HCT116 (cell line): ENCODE data around the gene CDK5RAP2. TPM values are rescaled to one million over a fixed set of nuclear protein-coding genes. Genes with fewer than 3 reads are reported as not detected.

Experiments used
- ATAC-seq: fragments of 200-7000 bp; cut with Tn5 transposase; 2 replicates; pipeline ENCODE4 v1.9.1; 2020; ENCODE audit warnings: mild to moderate bottlenecking, moderate library complexity
- BruUV-seq: library from RNA; stranded (reverse); fragments of 400-500 nt; replicated peaks from 2 replicates; lab custom pipeline; 2021; lab: Mats Ljungman, UMichigan
- CTCF ChIA-PET: fragments of 300-600 bp; sonication (Branson Sonifier 250); formaldehyde crosslinking; loops from one replicate; lab custom pipeline; 2021; ENCODE audit warnings: antibody characterized with exemption; lab: Charles Lee
- POLR2A ChIA-PET: fragments of 300-600, 350-600 bp; sonication (Branson Sonifier 250); formaldehyde crosslinking; loops from one replicate; lab custom pipeline; 2021; ENCODE audit warnings: antibody characterized with exemption; lab: Charles Lee
- RAD21 ChIA-PET, 2 experiments: fragments of 300-600 bp; sonication (Branson Sonifier 250); formaldehyde crosslinking; loops; one replicate each; lab custom pipeline; 2023; ENCODE audit warnings: low total read pairs in 2 of 2; ENCODE audit not compliant: uncharacterized antibody in 2 of 2, unreplicated experiment in 2 of 2, low non-redundant PET in 1 of 2; lab: Charles Lee
- DNase-seq: peaks from one replicate; pipeline ENCODE4 v3.0.0-alpha.2; 2010; ENCODE audit warnings: low read depth, low spot score
- H2AFZ ChIP-seq: fragments of 200-600 bp; shearing (Covaris generic), sonication (generic); 2 replicates; pipeline ENCODE4 v1.6.1; 2017; ENCODE audit warnings: low read depth, mixed run types, mixed read lengths, antibody characterized with exemption, low read length; ENCODE audit not compliant: poor library complexity, severe bottlenecking
- H3K27ac ChIP-seq: 2 replicates; pipeline ENCODE4 v1.5.1; 2012; ENCODE audit warnings: low read depth, low read length
- H3K27me3 ChIP-seq: fragments of 200-600 bp; sonication (generic); 2 replicates; pipeline ENCODE4 v1.6.1; 2016; ENCODE audit warnings: mixed run types, low read length, mixed read lengths; ENCODE audit not compliant: insufficient read depth
- H3K36me3 ChIP-seq, 2 experiments: fragments of 200-500 bp in 1 of 2; fragments of 200-600 bp in 1 of 2; sonication (Bioruptor generic) in 1 of 2; sonication (generic) in 1 of 2; 2 replicates each; pipeline versions ENCODE4 v1.5.1 to v1.6.1; 2014 to 2016; ENCODE audit warnings: low read length in 2 of 2, inconsistent platforms in 1 of 2, mixed read lengths in 1 of 2, mixed run types in 1 of 2; ENCODE audit not compliant: insufficient read depth in 2 of 2, control insufficient read depth in 1 of 2
- H3K4me1 ChIP-seq, 2 experiments: fragments of 200-600 bp in 1 of 2; sonication (generic) in 1 of 2; 2 replicates each; pipeline versions ENCODE4 v1.5.1 to v1.6.1; 2012 to 2017; ENCODE audit warnings: low read length in 2 of 2, inconsistent platforms in 1 of 2, mild to moderate bottlenecking in 1 of 2, mixed read lengths in 1 of 2, mixed run types in 1 of 2, moderate library complexity in 1 of 2; ENCODE audit not compliant: insufficient read depth in 2 of 2, control insufficient read depth in 1 of 2
- H3K4me2 ChIP-seq: fragments of 200-600 bp; sonication (generic); 2 replicates; pipeline ENCODE4 v1.6.1; 2017; ENCODE audit warnings: mixed run types, low read length, mixed read lengths
- H3K4me3 ChIP-seq, 2 experiments: fragments of 200-600 bp in 1 of 2; sonication (generic) in 1 of 2; replicated peaks in 1 of 2; 2 replicates each; pipeline ENCODE4 v1.5.1; 2011 to 2016; ENCODE audit warnings: low read length in 2 of 2, control low read depth in 1 of 2, low read depth in 1 of 2, mild to moderate bottlenecking in 1 of 2, mixed read lengths in 1 of 2, mixed run types in 1 of 2
- H3K79me2 ChIP-seq: fragments of 200-600 bp; sonication (generic); 2 replicates; pipeline ENCODE4 v1.6.1; 2017; ENCODE audit warnings: mild to moderate bottlenecking, mixed run types, low read length, moderate library complexity, mixed read lengths; ENCODE audit not compliant: insufficient read depth
- H3K9ac ChIP-seq: fragments of 200-600 bp; sonication (generic); 2 replicates; pipeline ENCODE4 v1.6.1; 2016; ENCODE audit warnings: low read length, mixed read lengths
- H3K9me2 ChIP-seq: fragments of 200-600 bp; sonication (generic), shearing (Covaris generic); 2 replicates; pipeline ENCODE4 v1.6.1; 2017; ENCODE audit warnings: mixed run types, mild to moderate bottlenecking, moderate library complexity; ENCODE audit not compliant: insufficient read depth
- H3K9me3 ChIP-seq, 2 experiments: fragments of 200-500 bp in 1 of 2; fragments of 200-600 bp in 1 of 2; sonication (Bioruptor generic) in 1 of 2; sonication (generic) in 1 of 2; 2 replicates each; pipeline ENCODE4 v1.6.1; 2014 to 2017; ENCODE audit warnings: low read length in 2 of 2, mixed read lengths in 2 of 2, inconsistent platforms in 1 of 2, low read depth in 1 of 2, mild to moderate bottlenecking in 1 of 2, mixed run types in 1 of 2, moderate library complexity in 1 of 2; ENCODE audit not compliant: control insufficient read depth in 1 of 2, insufficient read depth in 1 of 2
- H4K20me1 ChIP-seq: fragments of 200-600 bp; sonication (generic), shearing (Covaris generic); 2 replicates; pipeline ENCODE4 v1.6.1; 2017; ENCODE audit warnings: mixed run types, mild to moderate bottlenecking, moderate library complexity; ENCODE audit not compliant: insufficient read depth
- CBX3 ChIP-seq: IDR thresholded peaks from 2 replicates; pipeline ENCODE4 v1.6.1; 2012; ENCODE audit warnings: low read depth
- EGR1 ChIP-seq: IDR thresholded peaks from 2 replicates; pipeline ENCODE4 v1.6.1; 2012; ENCODE audit warnings: low read depth
- ELF1 ChIP-seq: IDR thresholded peaks from 2 replicates; pipeline ENCODE4 v1.6.1; 2012; ENCODE audit warnings: low read depth, borderline replicate concordance
- EZH2 ChIP-seq: fragments of 200-600 bp; sonication (generic); IDR thresholded peaks from 2 replicates; pipeline ENCODE4 v1.6.1; 2017; ENCODE audit warnings: antibody characterized with exemption, mixed run types
- EZH2phosphoT487 ChIP-seq: fragments of 200-600 bp; IDR thresholded peaks from 2 replicates; pipeline ENCODE4 v1.6.1; 2018; ENCODE audit warnings: antibody characterized with exemption, borderline replicate concordance
- FOSL1 ChIP-seq: IDR thresholded peaks from 2 replicates; pipeline ENCODE4 v1.6.1; 2012; ENCODE audit warnings: low read depth
- JUND ChIP-seq: IDR thresholded peaks from 2 replicates; pipeline ENCODE4 v1.6.1; 2012
- POLR2A ChIP-seq: IDR thresholded peaks from 2 replicates; pipeline ENCODE4 v1.7.0; 2011; ENCODE audit warnings: borderline replicate concordance; ENCODE audit not compliant: insufficient read depth, insufficient read length; ENCODE audit errors: extremely low read depth
- POLR2AphosphoS5 ChIP-seq: IDR thresholded peaks from 2 replicates; pipeline ENCODE4 v1.6.1; 2011; ENCODE audit warnings: mild to moderate bottlenecking, low read depth, low read length, moderate library complexity
- RAD21 ChIP-seq: IDR thresholded peaks from 2 replicates; pipeline ENCODE4 v1.6.1; 2012; ENCODE audit warnings: low read depth, mild to moderate bottlenecking
- SIN3A ChIP-seq: IDR thresholded peaks from 2 replicates; pipeline ENCODE4 v1.6.1; 2012; ENCODE audit warnings: low read depth
- SRF ChIP-seq: IDR thresholded peaks from 2 replicates; pipeline ENCODE4 v1.6.1; 2012; ENCODE audit warnings: low read depth
- TCF7L2 ChIP-seq: IDR thresholded peaks from 2 replicates; pipeline ENCODE4 v1.7.0; 2011; ENCODE audit warnings: borderline replicate concordance, inconsistent platforms; ENCODE audit not compliant: insufficient read depth, insufficient read length; ENCODE audit errors: extremely low read depth
- YY1 ChIP-seq: IDR thresholded peaks from 2 replicates; pipeline ENCODE4 v1.6.1; 2011; ENCODE audit warnings: low read length, low read depth, moderate library complexity, mild to moderate bottlenecking; ENCODE audit not compliant: insufficient replicate concordance; ENCODE audit errors: extremely low read depth
- ZFX ChIP-seq: fragments of 450-650 bp; IDR thresholded peaks from 2 replicates; pipeline ENCODE4 v1.6.1; 2017
- ZNF274 ChIP-seq: fragments of 200-500 bp; sonication (Bioruptor generic); IDR thresholded peaks from 2 replicates; pipeline ENCODE4 v1.6.1; 2014; ENCODE audit warnings: mild to moderate bottlenecking, low read depth, low read length, inconsistent platforms
- intact Hi-C: fragments of 100-400 bp; cut with micrococcal nuclease; formaldehyde crosslinking; loops from 2 replicates; pipeline ENCODE4 v1.10.0; 2022
- total RNA-seq: library from RNA; stranded (reverse); gene quantifications from one replicate; pipeline ENCODE4 v1.2.1, GENCODE V29; 2021; ENCODE audit not compliant: unreplicated experiment
- TF ChIP-seq, protein P1 (sequence below), 3 experiments: fragments of 200-600 bp in 1 of 3; sonication (generic) in 1 of 3; IDR thresholded peaks in 2 of 3; conservative IDR thresholded peaks in 1 of 3; 2 replicates each; pipeline ENCODE4 v1.5.1; 2012 to 2017; ENCODE audit warnings: low read depth in 2 of 3, low read length in 2 of 3, antibody characterized with exemption in 1 of 3, borderline replicate concordance in 1 of 3, control low read depth in 1 of 3, mild to moderate bottlenecking in 1 of 3, mixed read lengths in 1 of 3, mixed run types in 1 of 3, moderate library complexity in 1 of 3; ENCODE audit not compliant: insufficient read depth in 1 of 3
- TF ChIP-seq, protein P2 (sequence below): IDR thresholded peaks from 2 replicates; pipeline ENCODE4 v1.6.1; 2012
- TF ChIP-seq, protein P3 (sequence below): IDR thresholded peaks from 2 replicates; pipeline ENCODE4 v1.6.1; 2012; ENCODE audit warnings: low read depth
- TF ChIP-seq, protein P4 (sequence below): IDR thresholded peaks from 2 replicates; pipeline ENCODE4 v1.6.1; 2011; ENCODE audit warnings: mild to moderate bottlenecking, low read length, moderate library complexity; ENCODE audit not compliant: insufficient replicate concordance; ENCODE audit errors: extremely low read depth

Gene CDK5RAP2
- total RNA-seq, 1 experiment from 2014 or later: 56.2 TPM

DNA sequence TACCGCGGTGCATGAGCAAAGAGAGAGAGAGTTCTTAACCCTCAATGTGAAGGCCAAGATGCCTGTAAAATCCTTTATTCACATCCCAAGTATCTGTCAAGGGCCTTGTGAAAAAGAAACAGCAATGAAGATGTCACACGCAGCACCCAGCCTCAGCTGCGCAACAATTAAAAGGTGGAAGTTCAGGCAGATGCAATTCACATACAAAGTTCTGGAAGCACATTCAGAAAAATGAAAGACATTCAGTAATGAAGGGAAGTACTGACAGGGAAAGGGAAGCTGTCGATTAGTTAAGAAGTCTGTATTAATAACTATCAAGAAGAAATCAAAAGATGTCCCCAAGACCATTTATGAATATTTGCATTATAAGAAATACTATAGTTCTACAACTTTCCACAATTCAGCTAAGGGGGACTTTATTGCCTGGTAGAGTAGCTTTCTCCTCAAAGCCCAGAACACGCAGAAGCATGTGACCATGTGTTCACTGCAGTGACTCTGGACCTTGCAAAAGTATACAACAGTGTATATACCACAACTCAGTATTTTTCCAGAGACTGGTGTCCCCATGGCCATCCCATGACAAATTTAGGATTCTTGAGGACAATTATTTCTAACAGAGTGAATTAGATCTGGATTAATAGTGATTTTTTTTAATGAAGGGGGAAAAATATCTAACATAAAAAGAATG, 137.5 kb downstream of the CDK5RAP2 start:
- ChIA-PET CTCF (no interaction called here), POLR2A (no interaction called here)

More for the DNA sequence above, 137.5 kb downstream of the CDK5RAP2 start:
- Histone ChIP-seq H3K4me1 (no peaks in the 10 kb centered on the region), H3K27me3 (no peaks in the 10 kb centered on the region), H4K20me1 (no peaks in the 10 kb centered on the region), H3K36me3 (peaks cover 5 to 10% of the 10 kb centered on the region in 2 experiments; a peak in 2 of 4 replicates), H3K4me2 (no peak overlapping the region), H3K9me2 (no peaks in the 10 kb centered on the region), H3K9ac (no peak overlapping the region), H3K27ac (no peak overlapping the region), H2AFZ (no peak overlapping the region), H3K9me3 (no peaks in the 10 kb centered on the region), H3K79me2 (no peaks in the 10 kb centered on the region; the same call in 1 of the 2 replicates), H3K4me3 (no peak overlapping the region)
- RAD21 ChIA-PET: no interaction called here
- TF ChIP-seq POLR2A (no peak), SIN3A (no peak), TCF7L2 (no peak), EZH2phosphoT487 (no peak), SRF (no peak), CBX3 (no peak), POLR2AphosphoS5 (no peak), ZNF274 (no peak), ZFX (no peak), RAD21 (no peak), YY1 (no peak), JUND (no peak), FOSL1 (no peak), EGR1 (no peak), EZH2 (no peak), ELF1 (no peak)
- TF ChIP-seq, protein P1, sequence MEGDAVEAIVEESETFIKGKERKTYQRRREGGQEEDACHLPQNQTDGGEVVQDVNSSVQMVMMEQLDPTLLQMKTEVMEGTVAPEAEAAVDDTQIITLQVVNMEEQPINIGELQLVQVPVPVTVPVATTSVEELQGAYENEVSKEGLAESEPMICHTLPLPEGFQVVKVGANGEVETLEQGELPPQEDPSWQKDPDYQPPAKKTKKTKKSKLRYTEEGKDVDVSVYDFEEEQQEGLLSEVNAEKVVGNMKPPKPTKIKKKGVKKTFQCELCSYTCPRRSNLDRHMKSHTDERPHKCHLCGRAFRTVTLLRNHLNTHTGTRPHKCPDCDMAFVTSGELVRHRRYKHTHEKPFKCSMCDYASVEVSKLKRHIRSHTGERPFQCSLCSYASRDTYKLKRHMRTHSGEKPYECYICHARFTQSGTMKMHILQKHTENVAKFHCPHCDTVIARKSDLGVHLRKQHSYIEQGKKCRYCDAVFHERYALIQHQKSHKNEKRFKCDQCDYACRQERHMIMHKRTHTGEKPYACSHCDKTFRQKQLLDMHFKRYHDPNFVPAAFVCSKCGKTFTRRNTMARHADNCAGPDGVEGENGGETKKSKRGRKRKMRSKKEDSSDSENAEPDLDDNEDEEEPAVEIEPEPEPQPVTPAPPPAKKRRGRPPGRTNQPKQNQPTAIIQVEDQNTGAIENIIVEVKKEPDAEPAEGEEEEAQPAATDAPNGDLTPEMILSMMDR (IDR thresholded peaks at IDR 0.05 in 2 of 3, conservative IDR thresholded peaks at IDR 0.05 in 1 of 3; ENCODE audit: borderline replicate concordance in 1 of 3, insufficient read depth in 1 of 3, low read depth in 2 of 3, low read length in 2 of 3): no peak
- TF ChIP-seq, protein P2, sequence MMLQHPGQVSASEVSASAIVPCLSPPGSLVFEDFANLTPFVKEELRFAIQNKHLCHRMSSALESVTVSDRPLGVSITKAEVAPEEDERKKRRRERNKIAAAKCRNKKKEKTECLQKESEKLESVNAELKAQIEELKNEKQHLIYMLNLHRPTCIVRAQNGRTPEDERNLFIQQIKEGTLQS: no peak
- TF ChIP-seq, protein P3, sequence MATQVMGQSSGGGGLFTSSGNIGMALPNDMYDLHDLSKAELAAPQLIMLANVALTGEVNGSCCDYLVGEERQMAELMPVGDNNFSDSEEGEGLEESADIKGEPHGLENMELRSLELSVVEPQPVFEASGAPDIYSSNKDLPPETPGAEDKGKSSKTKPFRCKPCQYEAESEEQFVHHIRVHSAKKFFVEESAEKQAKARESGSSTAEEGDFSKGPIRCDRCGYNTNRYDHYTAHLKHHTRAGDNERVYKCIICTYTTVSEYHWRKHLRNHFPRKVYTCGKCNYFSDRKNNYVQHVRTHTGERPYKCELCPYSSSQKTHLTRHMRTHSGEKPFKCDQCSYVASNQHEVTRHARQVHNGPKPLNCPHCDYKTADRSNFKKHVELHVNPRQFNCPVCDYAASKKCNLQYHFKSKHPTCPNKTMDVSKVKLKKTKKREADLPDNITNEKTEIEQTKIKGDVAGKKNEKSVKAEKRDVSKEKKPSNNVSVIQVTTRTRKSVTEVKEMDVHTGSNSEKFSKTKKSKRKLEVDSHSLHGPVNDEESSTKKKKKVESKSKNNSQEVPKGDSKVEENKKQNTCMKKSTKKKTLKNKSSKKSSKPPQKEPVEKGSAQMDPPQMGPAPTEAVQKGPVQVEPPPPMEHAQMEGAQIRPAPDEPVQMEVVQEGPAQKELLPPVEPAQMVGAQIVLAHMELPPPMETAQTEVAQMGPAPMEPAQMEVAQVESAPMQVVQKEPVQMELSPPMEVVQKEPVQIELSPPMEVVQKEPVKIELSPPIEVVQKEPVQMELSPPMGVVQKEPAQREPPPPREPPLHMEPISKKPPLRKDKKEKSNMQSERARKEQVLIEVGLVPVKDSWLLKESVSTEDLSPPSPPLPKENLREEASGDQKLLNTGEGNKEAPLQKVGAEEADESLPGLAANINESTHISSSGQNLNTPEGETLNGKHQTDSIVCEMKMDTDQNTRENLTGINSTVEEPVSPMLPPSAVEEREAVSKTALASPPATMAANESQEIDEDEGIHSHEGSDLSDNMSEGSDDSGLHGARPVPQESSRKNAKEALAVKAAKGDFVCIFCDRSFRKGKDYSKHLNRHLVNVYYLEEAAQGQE: no peak
- TF ChIP-seq, protein P4, sequence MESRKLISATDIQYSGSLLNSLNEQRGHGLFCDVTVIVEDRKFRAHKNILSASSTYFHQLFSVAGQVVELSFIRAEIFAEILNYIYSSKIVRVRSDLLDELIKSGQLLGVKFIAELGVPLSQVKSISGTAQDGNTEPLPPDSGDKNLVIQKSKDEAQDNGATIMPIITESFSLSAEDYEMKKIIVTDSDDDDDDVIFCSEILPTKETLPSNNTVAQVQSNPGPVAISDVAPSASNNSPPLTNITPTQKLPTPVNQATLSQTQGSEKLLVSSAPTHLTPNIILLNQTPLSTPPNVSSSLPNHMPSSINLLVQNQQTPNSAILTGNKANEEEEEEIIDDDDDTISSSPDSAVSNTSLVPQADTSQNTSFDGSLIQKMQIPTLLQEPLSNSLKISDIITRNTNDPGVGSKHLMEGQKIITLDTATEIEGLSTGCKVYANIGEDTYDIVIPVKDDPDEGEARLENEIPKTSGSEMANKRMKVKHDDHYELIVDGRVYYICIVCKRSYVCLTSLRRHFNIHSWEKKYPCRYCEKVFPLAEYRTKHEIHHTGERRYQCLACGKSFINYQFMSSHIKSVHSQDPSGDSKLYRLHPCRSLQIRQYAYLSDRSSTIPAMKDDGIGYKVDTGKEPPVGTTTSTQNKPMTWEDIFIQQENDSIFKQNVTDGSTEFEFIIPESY: no peak
- intact Hi-C loops: no loop called here
- ATAC-seq (no peak), DNase-seq (no peak)
- BruUV-seq: no TSS peak
